Keratinocyte (primary cell): ENCODE results near the gene LEKR1. TPM values are rescaled to one million over a fixed set of nuclear protein-coding genes. Genes with fewer than 3 reads are reported as not detected.

Experiments used
- DNase-seq: peaks from one replicate; pipeline ENCODE4 v3.0.0-alpha.2; 2011; ENCODE audit warnings: low read depth, missing footprints, low spot score
- FAIRE-seq: peaks from 2 replicates; lab custom pipeline; 2011; peaks lifted over from hg19 to GRCh38; lab: Jason Lieb, UNC
- H2AFZ ChIP-seq: 2 replicates; pipeline ENCODE4 v1.6.0; 2012; ENCODE audit warnings: low read length, control low read depth, inconsistent platforms; ENCODE audit not compliant: control insufficient read depth
- H3K27ac ChIP-seq: 2 replicates; pipeline ENCODE4 v1.5.1; 2011; ENCODE audit warnings: low read length; ENCODE audit not compliant: control insufficient read depth, insufficient read depth
- H3K27me3 ChIP-seq: 3 replicates; pipeline ENCODE4 v1.6.0; 2011; ENCODE audit warnings: low read length; ENCODE audit not compliant: control insufficient read depth, insufficient read depth; ENCODE audit errors: extremely low read depth
- H3K36me3 ChIP-seq, 2 experiments: 2 replicates in 1 of 2; 3 replicates in 1 of 2; pipeline ENCODE4 v1.5.1; 2011; ENCODE audit warnings: low read length in 2 of 2, mild to moderate bottlenecking in 1 of 2; ENCODE audit not compliant: control insufficient read depth in 2 of 2, insufficient read depth in 2 of 2; ENCODE audit errors: extremely low read depth in 1 of 2
- H3K4me1 ChIP-seq: 3 replicates; pipeline ENCODE4 v1.5.1; 2011; ENCODE audit warnings: low read length; ENCODE audit not compliant: control insufficient read depth, insufficient read depth; ENCODE audit errors: extremely low read depth
- H3K4me2 ChIP-seq: 3 replicates; pipeline ENCODE4 v1.6.0; 2011; ENCODE audit warnings: low read depth, low read length; ENCODE audit not compliant: control insufficient read depth, insufficient read depth; ENCODE audit errors: extremely low read depth
- H3K4me3 ChIP-seq, 3 experiments: fragments of 200-600 bp in 1 of 3; sonication (generic) in 1 of 3; 2 replicates in 2 of 3; 3 replicates in 1 of 3; pipeline ENCODE4 v1.5.1; 2011 to 2016; ENCODE audit warnings: low read length in 3 of 3, mild to moderate bottlenecking in 3 of 3, control low read depth in 2 of 3, inconsistent platforms in 1 of 3, low read depth in 1 of 3, mixed read lengths in 1 of 3, mixed run types in 1 of 3, moderate library complexity in 1 of 3; ENCODE audit not compliant: control insufficient read depth in 2 of 3, insufficient read depth in 2 of 3; ENCODE audit errors: extremely low read depth in 1 of 3
- H3K79me2 ChIP-seq: 2 replicates; pipeline ENCODE4 v1.6.0; 2012; ENCODE audit warnings: low read length; ENCODE audit not compliant: control insufficient read depth, insufficient read depth
- H3K9ac ChIP-seq: 3 replicates; pipeline ENCODE4 v1.6.0; 2011; ENCODE audit warnings: low read length; ENCODE audit not compliant: control insufficient read depth, insufficient read depth; ENCODE audit errors: extremely low read depth
- H3K9me1 ChIP-seq: 3 replicates; pipeline ENCODE4 v1.6.0; 2011; ENCODE audit warnings: low read length; ENCODE audit not compliant: control insufficient read depth, insufficient read depth; ENCODE audit errors: extremely low read depth
- H3K9me3 ChIP-seq: 2 replicates; pipeline ENCODE4 v1.5.1; 2012; ENCODE audit warnings: low read depth, low read length; ENCODE audit not compliant: control insufficient read depth
- H4K20me1 ChIP-seq: 3 replicates; pipeline ENCODE4 v1.6.0; 2011; ENCODE audit warnings: low read length; ENCODE audit not compliant: control insufficient read depth, insufficient read depth; ENCODE audit errors: extremely low read depth
- EZH2 ChIP-seq: IDR thresholded peaks from one replicate; pipeline ENCODE4 v1.6.1; 2012; ENCODE audit warnings: inconsistent platforms, mild to moderate bottlenecking, low read length, moderate library complexity
- dilution Hi-C: fragments of 300-500 bp; cut with MboI; formaldehyde crosslinking; loops from one replicate; pipeline ENCODE4 v1.7.0; 2020; ENCODE audit warnings: low sequenced_read_pairs; ENCODE audit not compliant: extremely low pct_ligation_motif_present
- polyA plus RNA-seq, 5 experiments: library from polyadenylated mRNA; depleted of rRNA in 3 of 5; stranded (reverse) in 3 of 5; stranded (forward) in 1 of 5; unstranded in 1 of 5; fragments of >200 nt; gene quantifications; 1 replicate in 1 of 5; 2 replicates in 3 of 5; 3 replicates in 1 of 5; pipeline versions ENCODE4 v1.2.1 to v1.2.3, GENCODE V29; 2011 to 2012; ENCODE audit warnings: missing spikeins in 2 of 5, low read depth in 1 of 5, low replicate concordance in 1 of 5
- TF ChIP-seq, protein P1 (sequence below), 3 experiments: IDR thresholded peaks in 1 of 3; conservative IDR thresholded peaks in 1 of 3; optimal IDR thresholded peaks in 1 of 3; 2 replicates in 2 of 3; 3 replicates in 1 of 3; pipeline versions ENCODE3 to v1.5.1; 2011; ENCODE audit warnings: low read length in 3 of 3, mild to moderate bottlenecking in 3 of 3, moderate library complexity in 2 of 3, control low read depth in 1 of 3, inconsistent platforms in 1 of 3; ENCODE audit not compliant: insufficient read depth in 2 of 3; ENCODE audit errors: extremely low read depth in 1 of 3

The LEKR1 gene
- polyA plus RNA-seq, 1 donor (not counting 4 experiments of a cell fraction or from before 2014, with no cell fraction given) = 0.63 TPM

- H3K27me3 ChIP-seq = no peaks in the 10 kb centered on the region
- no peaks in the 10 kb centered on the region for H4K20me1 ChIP-seq
- no peaks in the 10 kb centered on the region for H3K36me3 ChIP-seq
- no peaks in the 10 kb centered on the region for H3K9me1 ChIP-seq
- DNase-seq (no peak), FAIRE-seq (no peak)
- no peak overlapping the region for H2AFZ ChIP-seq
- no peak overlapping the region for H3K4me2 ChIP-seq
- H3K4me1 ChIP-seq = no peaks in the 10 kb centered on the region
- H3K4me3 ChIP-seq = no peak overlapping the region
- H3K27ac ChIP-seq = no peak overlapping the region
- no peak for TF ChIP-seq EZH2
- TF ChIP-seq, protein P1, sequence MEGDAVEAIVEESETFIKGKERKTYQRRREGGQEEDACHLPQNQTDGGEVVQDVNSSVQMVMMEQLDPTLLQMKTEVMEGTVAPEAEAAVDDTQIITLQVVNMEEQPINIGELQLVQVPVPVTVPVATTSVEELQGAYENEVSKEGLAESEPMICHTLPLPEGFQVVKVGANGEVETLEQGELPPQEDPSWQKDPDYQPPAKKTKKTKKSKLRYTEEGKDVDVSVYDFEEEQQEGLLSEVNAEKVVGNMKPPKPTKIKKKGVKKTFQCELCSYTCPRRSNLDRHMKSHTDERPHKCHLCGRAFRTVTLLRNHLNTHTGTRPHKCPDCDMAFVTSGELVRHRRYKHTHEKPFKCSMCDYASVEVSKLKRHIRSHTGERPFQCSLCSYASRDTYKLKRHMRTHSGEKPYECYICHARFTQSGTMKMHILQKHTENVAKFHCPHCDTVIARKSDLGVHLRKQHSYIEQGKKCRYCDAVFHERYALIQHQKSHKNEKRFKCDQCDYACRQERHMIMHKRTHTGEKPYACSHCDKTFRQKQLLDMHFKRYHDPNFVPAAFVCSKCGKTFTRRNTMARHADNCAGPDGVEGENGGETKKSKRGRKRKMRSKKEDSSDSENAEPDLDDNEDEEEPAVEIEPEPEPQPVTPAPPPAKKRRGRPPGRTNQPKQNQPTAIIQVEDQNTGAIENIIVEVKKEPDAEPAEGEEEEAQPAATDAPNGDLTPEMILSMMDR (optimal IDR thresholded peaks at IDR 0.05 in 1 of 3, IDR thresholded peaks at IDR 0.05 in 1 of 3, conservative IDR thresholded peaks at IDR 0.05 in 1 of 3; ENCODE audit: extremely low read depth in 1 of 3, insufficient read depth in 2 of 3, low read length in 3 of 3) = no peak
- no peaks in the 10 kb centered on the region for H3K79me2 ChIP-seq
- dilution Hi-C loops = no loop called here
- H3K9me3 ChIP-seq = no peaks in the 10 kb centered on the region
- no peak overlapping the region for H3K9ac ChIP-seq
Measured at GRCh38 chr3:156997351-156997750, 171.2 kb downstream of the LEKR1 start.

GRCh38 chr3:157001221-157001957 lies 175.2 kb downstream of the LEKR1 start:
- Histone ChIP-seq H3K27me3 (no peaks in the 10 kb centered on the region), H4K20me1 (no peaks in the 10 kb centered on the region), H3K9me3 (no peaks in the 10 kb centered on the region), H3K9ac (no peak overlapping the region), H3K9me1 (no peaks in the 10 kb centered on the region), H2AFZ (no peak overlapping the region), H3K4me3 (no peak overlapping the region), H3K4me1 (no peaks in the 10 kb centered on the region), H3K27ac (no peak overlapping the region), H3K79me2 (no peaks in the 10 kb centered on the region), H3K36me3 (no peaks in the 10 kb centered on the region), H3K4me2 (no peak overlapping the region)
- dilution Hi-C loops = no loop called here
- DNase-seq (no peak), FAIRE-seq (no peak)
- no peak for TF ChIP-seq EZH2
- TF ChIP-seq, protein P1 (optimal IDR thresholded peaks at IDR 0.05 in 1 of 3, IDR thresholded peaks at IDR 0.05 in 1 of 3, conservative IDR thresholded peaks at IDR 0.05 in 1 of 3; ENCODE audit: extremely low read depth in 1 of 3, insufficient read depth in 2 of 3, low read length in 3 of 3) = no peak
